ENCODE results near the gene SOAT2. TPM values are rescaled to one million over a fixed set of nuclear protein-coding genes. Genes with fewer than 3 reads are reported as not detected.

The SOAT2 gene
- total RNA-seq, 1 experiment from 2014 or later, result not detected

DNA sequence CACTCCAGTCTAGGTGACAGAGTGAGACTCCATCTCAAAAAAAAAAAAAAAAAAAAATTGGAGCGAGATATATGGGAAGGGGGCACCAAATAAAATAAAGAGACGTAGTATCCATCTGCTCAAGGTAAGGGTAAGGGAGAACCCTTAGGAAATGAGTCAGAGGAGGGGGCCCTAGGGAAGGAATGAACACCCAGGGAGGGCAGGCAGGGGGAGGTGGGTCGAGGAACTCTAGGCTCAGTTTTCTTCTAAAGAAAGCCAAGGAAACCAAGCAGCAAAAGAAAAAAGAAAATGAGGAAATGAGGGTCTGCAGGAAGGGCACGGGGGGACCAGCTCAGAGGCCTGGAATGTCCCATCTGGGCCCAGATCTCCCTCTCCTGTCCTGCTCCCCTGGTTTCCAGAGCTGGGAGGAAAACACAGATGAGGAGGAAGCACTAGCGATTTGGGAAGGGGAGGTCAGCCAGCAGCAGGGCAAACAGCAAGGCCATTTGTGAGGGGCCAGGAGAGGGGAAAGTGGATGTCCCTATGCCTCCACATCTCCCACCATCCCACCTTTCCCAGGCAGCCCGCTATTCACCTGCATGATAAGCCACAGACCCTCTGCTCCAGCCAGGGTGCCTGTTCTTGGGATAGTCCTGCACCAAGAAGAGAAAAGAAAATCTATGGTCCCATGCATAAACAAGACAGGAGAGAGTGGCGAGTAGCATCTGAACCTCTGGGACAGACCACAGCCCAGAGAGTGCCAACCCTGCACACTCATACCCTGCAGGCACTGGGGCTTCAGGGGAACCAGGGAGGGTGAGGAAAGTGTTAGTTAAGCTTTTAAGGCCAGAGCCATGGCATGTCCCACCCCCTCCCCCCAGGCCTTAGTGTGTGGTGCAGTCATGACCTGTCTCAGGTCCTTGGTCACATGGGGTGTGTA is 36.0 kb upstream of the SOAT2 start:
- BruUV-seq (replicated peaks), result no TSS peak
- CTCF ChIA-PET, result interaction anchor here (0.7 to 2.1 kb wide), 2 partner anchors 32 to 121 kb away, joined by 4 to 39 read pairs; partner anchors contain the start of gene IGFBP6
- no peak for DNase-seq
- H3K9me3 Mint-ChIP-seq (ENCODE audit: low read depth, unreplicated experiment), result no peaks in the 10 kb centered on the region
- H3K36me3 Mint-ChIP-seq (ENCODE audit: insufficient read depth, unreplicated experiment), result peaks cover 13% of the 10 kb centered on the region
- H3K4me1 Mint-ChIP-seq (ENCODE audit: low read depth, unreplicated experiment), result peaks cover 9% of the 10 kb centered on the region
- no peak overlapping the region for H3K4me3 Mint-ChIP-seq (ENCODE audit: low read depth, unreplicated experiment)
- intact Hi-C loops (cut with micrococcal nuclease; ENCODE audit: unreplicated experiment), result loop anchor here (2.0 to 5.0 kb wide), 2 partner anchors 31 to 125 kb away; no protein-coding TSS in a partner anchor
- H3K27ac Mint-ChIP-seq (ENCODE audit: unreplicated experiment), result no peak overlapping the region
- no peaks in the 10 kb centered on the region for H3K27me3 Mint-ChIP-seq (ENCODE audit: unreplicated experiment)
- TF ChIP-seq, protein P1, sequence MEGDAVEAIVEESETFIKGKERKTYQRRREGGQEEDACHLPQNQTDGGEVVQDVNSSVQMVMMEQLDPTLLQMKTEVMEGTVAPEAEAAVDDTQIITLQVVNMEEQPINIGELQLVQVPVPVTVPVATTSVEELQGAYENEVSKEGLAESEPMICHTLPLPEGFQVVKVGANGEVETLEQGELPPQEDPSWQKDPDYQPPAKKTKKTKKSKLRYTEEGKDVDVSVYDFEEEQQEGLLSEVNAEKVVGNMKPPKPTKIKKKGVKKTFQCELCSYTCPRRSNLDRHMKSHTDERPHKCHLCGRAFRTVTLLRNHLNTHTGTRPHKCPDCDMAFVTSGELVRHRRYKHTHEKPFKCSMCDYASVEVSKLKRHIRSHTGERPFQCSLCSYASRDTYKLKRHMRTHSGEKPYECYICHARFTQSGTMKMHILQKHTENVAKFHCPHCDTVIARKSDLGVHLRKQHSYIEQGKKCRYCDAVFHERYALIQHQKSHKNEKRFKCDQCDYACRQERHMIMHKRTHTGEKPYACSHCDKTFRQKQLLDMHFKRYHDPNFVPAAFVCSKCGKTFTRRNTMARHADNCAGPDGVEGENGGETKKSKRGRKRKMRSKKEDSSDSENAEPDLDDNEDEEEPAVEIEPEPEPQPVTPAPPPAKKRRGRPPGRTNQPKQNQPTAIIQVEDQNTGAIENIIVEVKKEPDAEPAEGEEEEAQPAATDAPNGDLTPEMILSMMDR (IDR thresholded peaks at IDR 0.05; ENCODE audit: unreplicated experiment), result no peak

DNA sequence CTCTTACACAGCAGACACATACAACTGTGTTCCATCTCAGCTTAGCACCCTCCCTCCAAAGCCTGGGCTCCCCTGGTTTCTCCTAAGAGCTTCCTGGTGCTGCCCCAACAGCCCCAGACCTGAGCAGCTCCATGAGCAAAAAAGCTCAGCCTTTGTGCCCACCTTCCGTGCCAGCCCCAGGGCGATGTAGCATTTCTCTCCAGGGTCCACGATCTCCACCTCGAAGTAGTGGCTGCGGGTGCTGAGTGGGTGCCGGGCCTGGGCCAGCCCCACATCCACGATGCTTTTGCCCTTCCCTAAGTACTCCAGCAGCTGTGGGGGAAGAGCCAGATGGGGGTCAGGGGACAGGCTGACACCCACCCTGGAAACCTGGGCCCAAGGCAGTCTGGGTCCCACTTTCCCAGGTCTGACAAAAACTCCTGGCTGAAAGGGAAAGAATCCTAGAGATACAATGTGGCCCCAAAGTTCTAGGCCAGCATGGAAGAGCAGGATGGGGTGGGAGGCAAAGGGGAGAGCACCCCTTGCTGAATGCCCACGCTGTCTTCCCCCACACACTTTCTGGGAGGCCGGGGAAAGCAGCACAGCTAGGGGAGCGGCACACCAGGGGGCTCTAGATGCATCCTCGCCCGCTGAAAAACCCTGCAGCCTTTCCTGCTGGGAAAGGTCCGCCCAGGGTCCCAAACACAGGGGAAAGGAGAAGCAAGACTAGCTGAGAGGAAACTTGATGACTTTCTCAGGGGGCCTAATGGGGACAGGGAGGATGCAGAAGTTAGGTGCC is 35.1 kb upstream of the SOAT2 start:
- DNase-seq, result no peak
- H3K9me3 Mint-ChIP-seq (ENCODE audit: low read depth, unreplicated experiment), result no peaks in the 10 kb centered on the region
- no peaks in the 10 kb centered on the region for H3K27me3 Mint-ChIP-seq (ENCODE audit: unreplicated experiment)
- H3K36me3 Mint-ChIP-seq (ENCODE audit: insufficient read depth, unreplicated experiment), result peaks cover 13% of the 10 kb centered on the region
- no TSS peak for BruUV-seq (replicated peaks)
- intact Hi-C loops (cut with micrococcal nuclease; ENCODE audit: unreplicated experiment), result loop anchor here (2.0 to 5.0 kb wide), 2 partner anchors 31 to 124 kb away; no protein-coding TSS in a partner anchor
- peaks cover 8% of the 10 kb centered on the region for H3K4me1 Mint-ChIP-seq (ENCODE audit: low read depth, unreplicated experiment)
- no peak overlapping the region for H3K27ac Mint-ChIP-seq (ENCODE audit: unreplicated experiment)
- TF ChIP-seq, protein P1 (IDR thresholded peaks at IDR 0.05; ENCODE audit: unreplicated experiment), result no peak
- H3K4me3 Mint-ChIP-seq (ENCODE audit: low read depth, unreplicated experiment), result no peak overlapping the region
- CTCF ChIA-PET, result no interaction called here

- DNase-seq, result no peak
- intact Hi-C loops (cut with micrococcal nuclease; ENCODE audit: unreplicated experiment), result loop anchor here (5.0 kb wide), 1 partner anchor 123 kb away; no protein-coding TSS in a partner anchor
- Mint-ChIP-seq H3K4me1 (ENCODE audit: low read depth, unreplicated experiment) (peaks cover 8% of the 10 kb centered on the region), H3K36me3 (ENCODE audit: insufficient read depth, unreplicated experiment) (peaks cover 13% of the 10 kb centered on the region), H3K4me3 (ENCODE audit: low read depth, unreplicated experiment) (no peak overlapping the region), H3K27ac (ENCODE audit: unreplicated experiment) (no peak overlapping the region), H3K27me3 (ENCODE audit: unreplicated experiment) (no peaks in the 10 kb centered on the region), H3K9me3 (ENCODE audit: low read depth, unreplicated experiment) (no peaks in the 10 kb centered on the region)
- TF ChIP-seq, protein P1 (IDR thresholded peaks at IDR 0.05; ENCODE audit: unreplicated experiment), result no peak
- BruUV-seq (replicated peaks), result no TSS peak
- CTCF ChIA-PET, result no interaction called here
These were observed 34.3 kb upstream of the SOAT2 start for GRCh38 chr12:53068811-53069585.

Measured in Calu3 (cell line).